Astrocyte (in vitro differentiated cells and primary cell): ENCODE data around the gene MOB3B. TPM values are rescaled to one million over a fixed set of nuclear protein-coding genes. Genes with fewer than 3 reads are reported as not detected.
"Not testable (repeated sequence)": the region's sequence is repeated elsewhere in the genome, so short reads cannot be mapped to it uniquely, and the experiment has no call there.

Source experiments
- DNase-seq: peaks from one replicate; pipeline ENCODE4 v3.0.0-alpha.2; 2010; ENCODE audit warnings: low read depth
- FAIRE-seq: peaks from 2 replicates; lab custom pipeline; 2011; peaks lifted over from hg19 to GRCh38; lab: Jason Lieb, UNC
- H2AFZ ChIP-seq: 2 replicates; pipeline ENCODE4 v1.6.0; 2012; ENCODE audit warnings: low read depth, low read length, inconsistent platforms
- H3K27ac ChIP-seq: 2 replicates; pipeline ENCODE4 v1.5.1; 2011; ENCODE audit warnings: low read depth, low read length, inconsistent platforms
- H3K27me3 ChIP-seq: 2 replicates; pipeline ENCODE4 v1.6.0; 2011; ENCODE audit warnings: low read length, inconsistent platforms; ENCODE audit not compliant: insufficient read depth
- H3K36me3 ChIP-seq: 2 replicates; pipeline ENCODE4 v1.5.1; 2011; ENCODE audit warnings: low read length, inconsistent platforms; ENCODE audit not compliant: insufficient read depth
- H3K4me1 ChIP-seq: 2 replicates; pipeline ENCODE4 v1.5.1; 2011; ENCODE audit warnings: low read length, inconsistent platforms; ENCODE audit not compliant: insufficient read depth
- H3K4me2 ChIP-seq: 2 replicates; pipeline ENCODE4 v1.6.0; 2012; ENCODE audit warnings: low read length, inconsistent platforms
- H3K4me3 ChIP-seq: 2 replicates; pipeline ENCODE4 v1.5.1; 2011; ENCODE audit warnings: low read depth, mild to moderate bottlenecking, low read length, inconsistent platforms; ENCODE audit not compliant: insufficient read depth
- H3K79me2 ChIP-seq: 2 replicates; pipeline ENCODE4 v1.6.0; 2012; ENCODE audit warnings: mild to moderate bottlenecking, low read length, inconsistent platforms; ENCODE audit not compliant: insufficient read depth
- H3K9ac ChIP-seq: 2 replicates; pipeline ENCODE4 v1.6.0; 2012; ENCODE audit warnings: mild to moderate bottlenecking, low read length, inconsistent platforms
- H3K9me3 ChIP-seq: 2 replicates; pipeline ENCODE4 v1.5.1; 2012; ENCODE audit warnings: low read depth, mild to moderate bottlenecking, low read length, inconsistent platforms; ENCODE audit not compliant: insufficient read depth
- H4K20me1 ChIP-seq: 2 replicates; pipeline ENCODE4 v1.6.0; 2012; ENCODE audit warnings: low read length, inconsistent platforms; ENCODE audit not compliant: insufficient read depth
- H3K27ac Mint-ChIP-seq: one replicate; pipeline ENCODE4 v1.8.0; 2021; ENCODE audit warnings: mild to moderate bottlenecking, mixed read lengths; ENCODE audit not compliant: unreplicated experiment
- H3K27me3 Mint-ChIP-seq: one replicate; pipeline ENCODE4 v1.8.0; 2021; ENCODE audit warnings: low read depth, mixed read lengths; ENCODE audit not compliant: unreplicated experiment
- H3K36me3 Mint-ChIP-seq: one replicate; pipeline ENCODE4 v1.8.0; 2021; ENCODE audit warnings: low read depth, mixed read lengths; ENCODE audit not compliant: unreplicated experiment
- H3K4me1 Mint-ChIP-seq: one replicate; pipeline ENCODE4 v1.8.0; 2021; ENCODE audit warnings: low read depth, mixed read lengths; ENCODE audit not compliant: unreplicated experiment
- H3K4me3 Mint-ChIP-seq: one replicate; pipeline ENCODE4 v1.8.0; 2021; ENCODE audit warnings: mild to moderate bottlenecking, moderate library complexity, mixed read lengths; ENCODE audit not compliant: unreplicated experiment
- H3K9me3 Mint-ChIP-seq: one replicate; pipeline ENCODE4 v1.8.0; 2021; ENCODE audit warnings: mild to moderate bottlenecking, mixed read lengths; ENCODE audit not compliant: unreplicated experiment
- EZH2 ChIP-seq: IDR thresholded peaks from 2 replicates; pipeline ENCODE4 v1.6.1; 2012; ENCODE audit warnings: mild to moderate bottlenecking, low read length, inconsistent platforms; ENCODE audit not compliant: insufficient read depth
- total RNA-seq: library from RNA; stranded (reverse); gene quantifications from 2 replicates; pipeline ENCODE4 v1.2.1, GENCODE V29; 2021
- TF ChIP-seq, protein P1 (sequence below): IDR thresholded peaks from 2 replicates; pipeline ENCODE4 v1.5.1; 2011; ENCODE audit warnings: low read depth, mild to moderate bottlenecking, inconsistent platforms, low read length, moderate library complexity; ENCODE audit not compliant: insufficient read depth

The MOB3B gene
- total RNA-seq, 1 donor from 2014 or later, result 3.9 TPM

DNA sequence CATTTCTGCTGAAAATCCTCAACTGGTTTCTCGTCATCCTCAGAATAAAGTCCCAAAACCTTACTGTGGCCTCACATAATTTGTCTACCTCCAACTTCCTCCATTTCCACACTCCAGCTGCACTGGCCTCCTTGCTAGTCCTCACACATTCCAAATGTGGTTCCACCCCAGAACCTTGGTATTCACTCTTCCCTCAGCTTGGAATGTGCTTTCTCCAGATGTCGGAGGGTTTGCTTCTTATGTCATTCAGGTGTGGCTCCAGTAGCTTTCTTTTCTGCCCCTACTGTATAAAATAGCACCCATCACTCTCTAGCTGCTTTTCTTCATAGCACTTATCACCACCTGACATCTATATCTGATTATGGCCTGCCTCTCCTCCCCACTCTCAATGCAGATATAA, 108.0 kb downstream of the MOB3B start:
- no peaks in the 10 kb centered on the region for H3K27me3 Mint-ChIP-seq
- Histone ChIP-seq H3K4me1 (no peaks in the 10 kb centered on the region), H2AFZ (no peak overlapping the region), H3K4me2 (no peak overlapping the region), H3K27me3 (no peaks in the 10 kb centered on the region), H4K20me1 (no peaks in the 10 kb centered on the region), H3K27ac (no peak overlapping the region), H3K9ac (no peak overlapping the region), H3K79me2 (no peaks in the 10 kb centered on the region), H3K4me3 (no peak overlapping the region), H3K9me3 (no peaks in the 10 kb centered on the region), H3K36me3 (no peaks in the 10 kb centered on the region)
- H3K4me3 Mint-ChIP-seq, result no peak overlapping the region
- DNase-seq (peak; percentile 9), FAIRE-seq (no peak)
- TF ChIP-seq, protein P1, sequence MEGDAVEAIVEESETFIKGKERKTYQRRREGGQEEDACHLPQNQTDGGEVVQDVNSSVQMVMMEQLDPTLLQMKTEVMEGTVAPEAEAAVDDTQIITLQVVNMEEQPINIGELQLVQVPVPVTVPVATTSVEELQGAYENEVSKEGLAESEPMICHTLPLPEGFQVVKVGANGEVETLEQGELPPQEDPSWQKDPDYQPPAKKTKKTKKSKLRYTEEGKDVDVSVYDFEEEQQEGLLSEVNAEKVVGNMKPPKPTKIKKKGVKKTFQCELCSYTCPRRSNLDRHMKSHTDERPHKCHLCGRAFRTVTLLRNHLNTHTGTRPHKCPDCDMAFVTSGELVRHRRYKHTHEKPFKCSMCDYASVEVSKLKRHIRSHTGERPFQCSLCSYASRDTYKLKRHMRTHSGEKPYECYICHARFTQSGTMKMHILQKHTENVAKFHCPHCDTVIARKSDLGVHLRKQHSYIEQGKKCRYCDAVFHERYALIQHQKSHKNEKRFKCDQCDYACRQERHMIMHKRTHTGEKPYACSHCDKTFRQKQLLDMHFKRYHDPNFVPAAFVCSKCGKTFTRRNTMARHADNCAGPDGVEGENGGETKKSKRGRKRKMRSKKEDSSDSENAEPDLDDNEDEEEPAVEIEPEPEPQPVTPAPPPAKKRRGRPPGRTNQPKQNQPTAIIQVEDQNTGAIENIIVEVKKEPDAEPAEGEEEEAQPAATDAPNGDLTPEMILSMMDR, result no peak
- TF ChIP-seq EZH2, result no peak
- peak overlapping the region; percentile 31 for H3K27ac Mint-ChIP-seq
- H3K36me3 Mint-ChIP-seq, result no peaks in the 10 kb centered on the region
- peaks cover 4% of the 10 kb centered on the region for H3K9me3 Mint-ChIP-seq
- peaks cover 38% of the 10 kb centered on the region for H3K4me1 Mint-ChIP-seq

DNA sequence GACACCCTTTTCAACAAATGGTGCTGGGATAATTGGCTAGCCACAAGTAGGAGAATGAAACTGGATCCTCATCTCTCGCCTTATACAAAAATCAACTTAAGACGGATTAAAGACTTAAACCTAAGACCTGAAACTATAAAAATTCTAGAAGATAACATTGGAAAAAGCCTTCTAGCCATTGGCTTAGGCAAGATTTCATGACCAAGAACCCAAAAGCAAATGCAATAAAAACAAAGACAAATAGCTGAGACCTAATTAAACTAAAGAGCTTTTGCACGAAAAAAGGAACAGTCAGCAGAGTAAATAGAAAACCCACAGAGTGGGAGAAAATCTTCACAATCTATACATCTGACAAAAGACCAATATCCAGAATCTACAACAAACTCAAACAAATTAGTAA, 110.1 kb downstream of the MOB3B start:
- H3K27me3 ChIP-seq, H3K9ac ChIP-seq, H3K4me3 Mint-ChIP-seq, H3K36me3 Mint-ChIP-seq, H4K20me1 ChIP-seq, H3K4me3 ChIP-seq, H3K4me2 ChIP-seq, H2AFZ ChIP-seq, H3K9me3 ChIP-seq, H3K27ac Mint-ChIP-seq, DNase-seq, H3K79me2 ChIP-seq, H3K4me1 ChIP-seq, H3K36me3 ChIP-seq, FAIRE-seq, H3K27me3 Mint-ChIP-seq, H3K9me3 Mint-ChIP-seq, H3K27ac ChIP-seq: not testable (repeated sequence)
- H3K4me1 Mint-ChIP-seq, result peaks cover 28% of the 10 kb centered on the region

DNA sequence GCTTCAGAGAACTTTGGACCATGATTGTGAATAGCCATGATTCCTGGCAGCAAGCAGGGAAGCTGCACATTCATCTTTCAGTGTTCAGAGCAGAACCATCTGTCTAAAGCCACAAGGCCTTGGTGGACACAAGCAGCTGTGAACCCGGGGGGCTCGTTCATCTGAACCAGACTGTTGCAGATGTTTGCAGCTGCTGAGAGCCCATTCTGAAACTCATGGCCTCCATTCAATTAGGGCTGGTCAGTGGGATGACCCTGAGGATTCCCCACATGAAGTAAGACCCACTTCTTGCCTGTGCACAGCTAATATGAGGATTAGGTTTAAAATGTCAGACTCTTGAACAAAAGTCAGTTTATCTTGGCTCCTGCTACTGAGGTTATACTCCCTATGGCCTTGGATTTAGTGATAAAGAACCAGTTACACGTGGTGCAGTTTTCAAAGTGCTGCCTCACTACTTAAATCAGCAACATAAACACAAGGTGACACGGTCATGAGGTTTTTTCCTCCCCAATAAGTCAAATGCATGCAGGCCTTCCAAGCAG, 115.3 kb downstream of the MOB3B start:
- Mint-ChIP-seq H3K36me3 (no peaks in the 10 kb centered on the region), H3K27ac (no peak overlapping the region), H3K4me1 (peaks cover 10% of the 10 kb centered on the region), H3K4me3 (no peak overlapping the region), H3K27me3 (no peaks in the 10 kb centered on the region), H3K9me3 (peaks cover 4% of the 10 kb centered on the region)
- H4K20me1 ChIP-seq, result no peaks in the 10 kb centered on the region
- H3K36me3 ChIP-seq, result no peaks in the 10 kb centered on the region
- TF ChIP-seq, protein P1, result no peak
- no peak for TF ChIP-seq EZH2
- no peaks in the 10 kb centered on the region for H3K9me3 ChIP-seq
- no peaks in the 10 kb centered on the region for H3K4me1 ChIP-seq
- no peak overlapping the region for H3K27ac ChIP-seq
- H2AFZ ChIP-seq, result no peak overlapping the region
- no peaks in the 10 kb centered on the region for H3K27me3 ChIP-seq
- DNase-seq (no peak), FAIRE-seq (no peak)
- no peak overlapping the region for H3K4me2 ChIP-seq
- no peak overlapping the region for H3K9ac ChIP-seq
- no peak overlapping the region for H3K4me3 ChIP-seq
- H3K79me2 ChIP-seq, result no peaks in the 10 kb centered on the region
